NCI-H2029 (cell line): ENCODE measurements around the gene BOK.
A peak's percentile ranks its signal among the peaks of the same experiment; 100 is the strongest.

Source experiments
- DNase-seq: peaks from one replicate; lab custom pipeline; 2025; lab: John Stamatoyannopoulos, UW

BOK gene

DNA sequence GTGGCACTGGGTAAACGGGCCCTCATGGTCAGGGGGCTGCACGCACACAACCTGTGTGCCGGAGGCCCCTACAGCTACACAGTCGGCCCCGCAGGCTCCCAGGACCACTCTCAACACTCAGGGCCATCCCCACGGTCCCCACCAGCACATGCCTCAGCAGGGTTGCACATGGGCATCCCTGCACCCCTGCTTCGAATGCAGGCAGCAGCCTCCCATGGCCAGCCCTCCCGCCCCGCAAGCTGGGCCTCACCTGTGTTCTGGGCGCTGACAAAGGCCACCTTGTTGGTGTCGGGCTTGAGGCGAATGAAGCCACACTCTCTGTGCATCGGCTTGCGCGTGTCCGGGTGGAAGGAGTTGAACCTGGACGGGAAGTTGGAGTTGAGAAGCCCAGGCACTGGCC lies 44.2 kb downstream of the BOK start:
- no peak for DNase-seq

DNA sequence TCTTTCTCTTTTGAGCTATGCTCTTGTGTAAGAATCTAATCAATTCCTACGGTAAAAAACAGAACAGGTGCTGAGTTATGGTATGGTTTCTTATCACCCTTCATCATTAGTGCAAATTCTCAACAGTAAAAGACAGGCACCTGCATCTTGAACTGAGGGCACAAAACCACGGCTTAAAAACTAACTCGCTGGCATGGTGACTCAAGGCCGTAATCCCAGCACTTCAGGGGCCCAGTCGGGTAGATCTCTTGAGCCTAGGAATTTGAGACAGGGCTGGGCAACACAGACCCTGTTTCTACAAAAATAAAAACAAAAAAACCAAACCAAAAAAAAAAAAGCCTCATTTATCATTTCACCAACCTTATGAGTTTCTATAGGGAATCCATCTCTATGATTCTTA lies 45.1 kb downstream of the BOK start:
- no peak for DNase-seq

- no peak for DNase-seq
These were observed 47.6 kb downstream of the BOK start for GRCh38 chr2:241606186-241606585.

DNA sequence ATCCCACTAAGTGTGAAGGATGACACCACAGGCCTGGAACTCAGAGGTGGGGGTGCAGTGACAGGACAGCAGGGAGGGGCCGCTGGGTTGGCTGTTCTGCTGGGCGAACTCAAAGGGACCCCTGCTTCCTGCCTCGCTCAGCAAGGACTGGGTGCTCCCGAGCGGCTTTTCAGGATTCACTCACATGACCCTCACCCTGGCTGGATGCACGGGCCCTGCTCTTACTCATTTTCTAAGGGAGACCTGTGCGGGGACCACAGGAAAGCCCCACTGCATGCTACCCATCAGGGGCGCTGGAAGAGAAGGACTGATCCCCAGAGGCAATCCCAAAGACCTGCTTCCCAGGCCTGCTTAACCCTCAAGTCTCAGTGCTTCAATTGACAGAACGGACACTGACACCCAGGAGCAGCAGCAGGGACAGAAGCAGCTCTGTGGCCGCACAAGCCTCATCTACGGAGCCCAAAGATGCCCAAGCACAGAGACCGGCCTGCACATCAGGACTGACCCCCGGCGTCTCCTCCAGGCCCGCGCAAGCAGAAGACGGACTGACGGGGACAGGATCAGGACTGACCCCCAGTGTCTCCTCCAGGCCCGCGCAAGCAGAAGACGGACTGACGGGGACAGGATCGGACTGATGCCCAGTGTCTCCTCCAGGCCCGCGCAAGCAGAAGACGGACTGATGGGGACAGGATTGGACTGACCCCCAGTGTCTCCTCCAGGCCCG lies 48.8 kb downstream of the BOK start:
- no peak for DNase-seq

- no peak for DNase-seq
These were observed 50.3 kb downstream of the BOK start for GRCh38 chr2:241608881-241609280.

DNA sequence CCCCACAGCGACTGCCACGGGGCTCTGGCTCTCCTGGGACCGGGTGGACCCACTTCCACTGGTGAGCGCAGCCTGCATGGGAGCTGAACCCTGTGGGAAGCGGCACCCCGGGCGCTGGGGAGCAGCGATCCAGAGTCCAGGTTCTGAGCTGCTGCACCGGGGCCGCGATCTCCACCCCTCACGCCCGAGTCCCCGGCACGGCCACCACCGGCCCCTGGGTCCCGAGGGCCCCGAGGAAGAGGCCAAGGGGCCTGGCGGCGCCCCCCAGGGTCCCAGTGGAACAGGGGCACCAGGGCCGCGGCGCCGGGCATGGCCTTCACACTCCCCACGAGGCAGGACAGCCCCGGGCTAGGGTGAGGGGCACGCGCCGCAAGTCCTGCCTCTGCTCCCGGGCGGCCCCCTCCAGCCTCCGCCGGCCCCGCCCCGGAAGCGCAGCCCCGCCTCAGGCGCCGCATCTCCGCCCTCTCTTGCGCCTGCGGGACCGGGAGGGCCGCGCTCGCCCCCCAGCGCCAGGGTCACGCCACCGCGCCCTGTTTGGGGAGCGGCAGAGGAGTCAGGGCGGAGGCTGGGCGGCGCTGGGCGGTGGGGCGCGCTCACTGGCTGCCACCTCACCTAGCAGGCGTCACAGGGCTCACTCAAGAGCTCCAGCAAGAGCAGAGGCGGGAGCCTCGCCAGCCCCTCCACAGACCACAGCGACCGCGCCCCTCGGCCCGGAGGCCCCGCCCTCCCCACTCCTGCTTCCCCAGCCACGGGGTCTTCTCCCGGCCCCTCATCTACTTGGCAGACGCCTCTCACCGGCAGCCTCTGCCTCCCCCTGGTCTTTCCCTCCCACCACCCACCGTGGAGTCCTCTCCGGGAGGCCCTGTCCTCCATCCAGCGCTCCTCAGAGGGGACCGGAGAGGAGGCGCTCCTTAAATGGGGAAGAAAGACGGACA lies 51.6 kb downstream of the BOK start:
- peak; percentile 89 for DNase-seq

DNA sequence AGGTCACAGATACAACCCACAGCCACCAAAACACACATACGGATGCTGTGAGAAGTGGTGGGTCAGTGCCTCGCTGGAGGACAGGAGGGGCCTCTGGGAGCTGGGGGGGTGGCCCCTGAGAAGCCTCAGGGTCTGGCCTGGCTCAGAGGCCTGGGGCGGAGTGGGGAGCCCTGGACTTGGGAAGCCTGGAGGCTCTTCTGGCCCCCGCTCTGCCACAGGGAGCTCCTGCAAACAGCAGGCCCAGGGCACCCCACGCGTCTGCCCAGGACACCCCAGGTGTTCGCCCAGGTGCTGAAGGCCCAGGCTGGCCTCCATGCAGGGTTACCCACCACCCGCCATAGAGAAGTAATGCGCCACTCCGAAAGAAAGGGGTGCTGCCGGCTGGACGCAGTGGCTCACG lies 52.5 kb downstream of the BOK start:
- DNase-seq = no peak

DNA sequence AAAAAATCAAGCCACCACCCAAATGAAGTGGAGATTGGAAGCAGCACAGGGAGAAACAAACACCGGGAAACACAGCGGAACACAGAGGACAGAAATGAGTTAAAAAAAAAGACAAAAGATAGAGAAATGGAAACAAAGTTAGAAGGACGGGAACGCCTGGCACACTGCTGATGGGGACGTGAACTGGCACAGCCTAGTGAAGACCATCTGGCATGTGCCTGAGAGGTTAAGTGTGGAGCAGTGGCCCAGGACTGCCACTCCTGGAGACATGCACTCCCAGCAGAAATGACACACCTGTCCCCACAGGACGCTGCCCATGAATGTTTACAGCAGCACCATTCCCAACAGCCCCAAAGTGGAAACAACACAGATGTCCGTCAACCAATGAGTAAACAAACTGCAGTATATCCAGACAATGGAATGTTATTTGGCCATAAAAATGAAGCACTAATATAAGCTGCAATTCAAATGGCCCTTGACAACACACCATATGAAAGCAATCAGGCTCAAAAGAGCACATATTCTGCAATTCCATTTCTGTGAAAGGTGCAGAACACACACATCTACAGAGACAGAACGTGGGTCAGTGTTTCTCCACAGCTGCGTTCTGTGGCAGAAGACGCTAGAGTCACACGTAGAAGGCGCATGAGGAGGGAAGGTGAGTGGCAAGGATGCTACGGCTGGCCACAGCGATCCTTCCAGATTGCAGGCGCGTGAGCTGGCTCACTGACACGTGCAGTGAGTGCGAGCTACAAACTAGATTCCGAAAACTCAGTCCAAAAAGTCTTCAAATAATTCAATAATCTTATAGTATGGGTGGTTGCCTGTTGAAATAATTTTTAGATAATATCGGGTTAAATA lies 53.8 kb downstream of the BOK start:
- peak; percentile 59 for DNase-seq

GRCh38 chr2:241613017-241613780 lies 54.7 kb downstream of the BOK start:
- DNase-seq = peak; percentile 51

DNA sequence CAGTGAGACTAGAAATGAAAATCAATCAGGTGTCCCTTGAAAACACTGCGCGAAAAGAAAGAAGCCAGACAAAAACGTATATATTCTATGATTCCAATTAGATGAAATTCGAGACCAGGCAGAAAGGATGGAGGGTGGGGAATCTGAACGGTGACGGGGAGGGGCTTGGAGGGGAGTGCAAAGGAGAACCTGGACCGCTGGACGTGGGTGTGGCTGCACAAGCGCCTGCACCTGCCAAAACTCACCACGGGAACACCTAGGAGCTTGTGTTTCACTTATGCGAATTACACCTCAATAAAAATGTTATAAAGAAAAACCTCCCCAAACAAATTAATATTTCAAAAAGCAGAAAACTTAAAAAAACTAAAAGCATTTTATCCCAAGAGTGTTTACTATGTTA lies 56.5 kb downstream of the BOK start:
- peak; percentile 32 for DNase-seq

GRCh38 chr2:241615522-241616052 lies 57.0 kb downstream of the BOK start:
- no peak for DNase-seq

GRCh38 chr2:241616168-241617125 lies 57.9 kb downstream of the BOK start:
- DNase-seq = peak; percentile 15

DNA sequence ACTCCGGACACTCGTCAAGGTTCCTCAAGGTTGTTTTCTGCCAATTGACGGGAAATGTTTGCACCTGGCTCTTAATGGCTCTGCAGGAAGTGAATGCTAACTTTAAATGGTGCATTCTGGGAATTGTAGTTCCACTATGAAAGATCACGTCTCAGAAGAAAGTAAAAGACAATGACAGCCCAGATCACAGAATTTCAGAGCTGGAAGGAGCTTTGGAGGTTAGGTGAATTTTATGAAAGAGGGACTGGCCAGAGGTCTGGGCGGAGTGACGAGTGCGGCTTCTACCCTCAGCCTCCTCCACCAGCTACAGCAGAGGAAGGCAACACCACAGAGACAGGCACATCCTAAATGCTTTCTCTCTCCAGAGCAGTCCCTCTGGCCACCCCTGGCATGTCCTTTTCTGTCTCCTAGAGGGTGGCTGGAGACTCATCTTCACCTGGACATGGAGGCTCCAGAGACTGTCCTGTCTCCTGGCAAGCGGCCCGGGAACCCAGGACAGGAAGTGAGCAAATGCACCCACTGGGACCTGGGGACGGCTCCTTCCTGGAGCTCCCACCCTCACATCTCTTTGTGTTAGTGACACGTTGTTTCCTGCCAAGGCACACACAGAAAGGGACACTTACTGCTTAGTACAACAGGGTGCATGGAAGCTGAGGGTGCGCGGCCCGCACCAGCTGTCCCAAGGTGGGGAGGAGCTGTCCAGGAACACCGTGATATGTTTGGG lies 59.0 kb downstream of the BOK start:
- peak; percentile 96 for DNase-seq

DNA sequence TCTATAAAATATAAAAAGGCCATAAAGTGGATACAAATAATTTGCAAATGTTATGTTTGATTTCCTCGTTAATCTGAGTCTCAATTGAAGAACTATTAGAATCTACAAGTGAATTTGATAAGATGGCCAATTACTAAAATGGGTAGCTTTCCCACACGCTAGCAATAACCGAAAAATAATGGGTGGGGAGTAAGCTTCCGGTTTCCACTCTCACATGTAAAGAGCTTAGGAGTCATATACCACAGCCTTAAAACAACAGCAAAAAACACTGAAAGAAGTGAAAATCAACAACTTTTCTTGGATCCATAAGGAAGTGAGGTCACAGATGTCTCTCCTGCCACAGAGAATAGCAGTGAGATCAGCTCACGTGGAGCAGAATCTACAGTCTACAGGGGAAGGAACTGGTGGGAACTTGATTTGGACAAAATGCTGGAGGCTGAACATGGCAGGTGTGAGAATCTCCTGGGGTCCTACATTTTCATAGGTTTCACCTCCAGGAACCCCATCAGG lies 59.8 kb downstream of the BOK start:
- DNase-seq = no peak

GRCh38 chr2:241618829-241619228 lies 60.3 kb downstream of the BOK start:
- DNase-seq = no peak

DNA sequence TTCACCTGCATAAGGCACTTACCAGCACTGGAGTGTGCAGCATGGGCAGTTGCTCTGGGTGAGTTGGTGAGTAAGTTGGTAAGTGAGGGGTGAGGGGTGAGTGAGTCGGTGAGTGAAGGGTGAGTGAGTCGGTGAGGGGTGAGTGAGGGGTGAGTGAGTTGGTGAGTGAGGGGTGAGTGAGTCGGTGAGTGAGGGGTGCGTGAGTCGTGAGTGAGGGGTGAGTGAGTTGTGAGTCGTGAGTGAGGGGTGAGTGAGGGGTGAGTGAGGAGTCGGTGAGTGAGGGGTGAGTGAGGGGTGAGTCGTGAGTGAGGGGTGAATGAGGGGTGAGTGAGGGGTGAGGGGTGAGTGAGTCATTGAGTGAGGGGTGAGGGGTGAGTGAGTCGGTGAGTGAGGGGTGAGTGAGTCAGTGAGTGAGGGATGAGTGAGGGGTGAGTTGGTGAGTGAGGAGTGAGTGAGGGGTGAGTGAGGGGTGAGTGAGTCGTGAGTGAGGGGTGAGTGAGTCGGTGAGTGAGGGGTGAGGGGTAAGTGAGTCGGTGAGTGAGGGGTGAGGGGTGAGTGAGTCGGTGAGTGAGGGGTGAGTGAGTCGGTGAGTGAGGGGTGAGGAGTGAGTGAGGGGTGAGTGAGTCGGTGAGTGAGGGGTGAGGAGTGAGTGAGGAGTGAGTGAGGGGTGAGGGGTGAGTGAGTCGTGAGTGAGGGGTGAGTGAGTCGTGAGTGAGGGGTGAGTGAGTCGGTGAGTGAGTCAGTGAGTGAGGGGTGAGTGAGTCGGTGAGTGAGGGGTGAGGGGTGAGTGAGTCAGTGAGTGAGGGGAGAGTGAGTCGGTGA lies 61.3 kb downstream of the BOK start:
- DNase-seq = no peak

DNA sequence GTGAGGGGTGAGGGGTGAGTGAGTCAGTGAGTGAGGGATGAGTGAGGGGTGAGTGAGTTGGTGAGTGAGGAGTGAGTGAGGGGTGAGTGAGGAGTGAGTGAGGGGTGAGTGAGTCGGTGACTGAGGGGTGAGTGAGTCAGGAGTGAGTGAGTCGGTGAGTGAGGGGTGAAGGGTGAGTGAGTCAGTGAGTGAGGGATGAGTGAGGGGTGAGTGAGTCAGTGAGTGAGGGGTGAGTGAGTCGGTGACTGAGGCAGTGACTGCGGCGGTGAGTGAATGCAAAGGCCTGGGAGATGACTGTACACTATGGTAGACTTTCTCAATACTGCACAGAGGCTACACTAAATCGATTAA lies 61.8 kb downstream of the BOK start:
- no peak for DNase-seq
